ENCODE measurements around the gene MICAL1.

MICAL1 gene

GRCh38 chr6:109446072-109446471 lies 9.5 kb downstream of the MICAL1 start:
- H3K4me3 ChIP-seq (ENCODE audit: control insufficient read depth, low read depth, low read length): no peak overlapping the region
- DNase-seq (ENCODE audit: low read depth): no peak
- TF ChIP-seq CTCF (conservative IDR thresholded peaks at IDR 0.05; ENCODE audit: control insufficient read depth, insufficient read depth, low read depth, low read length): no peak

GRCh38 chr6:109445382-109445781 lies 10.2 kb downstream of the MICAL1 start:
- peak; percentile 16 for TF ChIP-seq CTCF (conservative IDR thresholded peaks at IDR 0.05; ENCODE audit: control insufficient read depth, insufficient read depth, low read depth, low read length)
- DNase-seq (ENCODE audit: low read depth): no peak
- no peak overlapping the region for H3K4me3 ChIP-seq (ENCODE audit: control insufficient read depth, low read depth, low read length)

GRCh38 chr6:109443425-109443950 lies 12.1 kb downstream of the MICAL1 start:
- no peak for DNase-seq (ENCODE audit: low read depth)
- H3K4me3 ChIP-seq (ENCODE audit: control insufficient read depth, low read depth, low read length): no peak overlapping the region
- no peak for TF ChIP-seq CTCF (conservative IDR thresholded peaks at IDR 0.05; ENCODE audit: control insufficient read depth, insufficient read depth, low read depth, low read length)

GRCh38 chr6:109442393-109442924 lies 13.1 kb downstream of the MICAL1 start:
- TF ChIP-seq CTCF (conservative IDR thresholded peaks at IDR 0.05; ENCODE audit: control insufficient read depth, insufficient read depth, low read depth, low read length): no peak
- H3K4me3 ChIP-seq (ENCODE audit: control insufficient read depth, low read depth, low read length): no peak overlapping the region
- DNase-seq (ENCODE audit: low read depth): no peak

- peak; percentile 31 for DNase-seq (ENCODE audit: low read depth)
Observed at GRCh38 chr6:109441069-109441816, 14.3 kb downstream of the MICAL1 start.

More at GRCh38 chr6:109441069-109441816, 14.3 kb downstream of the MICAL1 start:
- H3K4me3 ChIP-seq (ENCODE audit: control insufficient read depth, low read depth, low read length): peak overlapping the region; percentile 79
- peak; percentile 5 for TF ChIP-seq CTCF (conservative IDR thresholded peaks at IDR 0.05; ENCODE audit: control insufficient read depth, insufficient read depth, low read depth, low read length)

All from fibroblast of mammary gland (primary cell).